ENCODE measurements around the gene STK25.

Gene STK25

GRCh38 chr2:241496904-241497877, 11.2 kb downstream of the STK25 start:
- Histone ChIP-seq H3K27me3 (replicated peaks in 2 of 5; ENCODE audit: control insufficient read depth in 4 of 5, insufficient read depth in 5 of 5, low read length in 4 of 5) (no peaks in the 10 kb centered on the region), H3K27ac (ENCODE audit: insufficient read depth in 1 of 2, low read depth in 1 of 2, low read length in 2 of 2, poor library complexity in 1 of 2, severe bottlenecking in 2 of 2) (no peak overlapping the region), H3K4me3 (ENCODE audit: control insufficient read depth in 1 of 7, extremely low read depth in 1 of 7, insufficient read depth in 4 of 7, low read depth in 2 of 7, low read length in 6 of 7) (no peak overlapping the region), H3K4me1 (ENCODE audit: control extremely low read depth in 1 of 4, control insufficient read depth in 4 of 4, insufficient read depth in 4 of 4, low read length in 3 of 4) (no peaks in the 10 kb centered on the region), H3K9me3 (ENCODE audit: control extremely low read depth in 1 of 5, control insufficient read depth in 4 of 5, insufficient read depth in 2 of 5, low read depth in 1 of 5, low read length in 4 of 5) (no peaks in the 10 kb centered on the region), H3K36me3 (ENCODE audit: control insufficient read depth in 4 of 4, insufficient read depth in 4 of 4, low read length in 3 of 4) (peaks cover 0 to 76% (median 54%) of the 10 kb centered on the region in 4 experiments)
- no peak for DNase-seq
- ChIA-PET POLR2A (no interaction called here), CTCF (no interaction called here)
- 97% methylated on average over 25 of the region's 29 CpGs for WGBS (ENCODE audit: insufficient coverage)

GRCh38 chr2:241496003-241496707, 12.2 kb downstream of the STK25 start:
- ChIA-PET CTCF (interaction anchor here (1.6 kb wide), 1 partner anchor 16 kb away, joined by 3 read pairs; no protein-coding TSS in a partner anchor), POLR2A (no interaction called here)
- DNase-seq, result no peak
- WGBS (ENCODE audit: insufficient coverage), result 96% methylated on average over 25 of the region's 28 CpGs
- peaks cover 0 to 71% (median 50%) of the 10 kb centered on the region in 4 experiments for H3K36me3 ChIP-seq (ENCODE audit: control insufficient read depth in 4 of 4, insufficient read depth in 4 of 4, low read length in 3 of 4)
- no peaks in the 10 kb centered on the region for H3K27me3 ChIP-seq (replicated peaks in 2 of 5; ENCODE audit: control insufficient read depth in 4 of 5, insufficient read depth in 5 of 5, low read length in 4 of 5)
- H3K27ac ChIP-seq (ENCODE audit: insufficient read depth in 1 of 2, low read depth in 1 of 2, low read length in 2 of 2, poor library complexity in 1 of 2, severe bottlenecking in 2 of 2), result no peak overlapping the region
- no peaks in the 10 kb centered on the region for H3K9me3 ChIP-seq (ENCODE audit: control extremely low read depth in 1 of 5, control insufficient read depth in 4 of 5, insufficient read depth in 2 of 5, low read depth in 1 of 5, low read length in 4 of 5)
- H3K4me1 ChIP-seq (ENCODE audit: control extremely low read depth in 1 of 4, control insufficient read depth in 4 of 4, insufficient read depth in 4 of 4, low read length in 3 of 4), result no peaks in the 10 kb centered on the region
- H3K4me3 ChIP-seq (ENCODE audit: control insufficient read depth in 1 of 7, extremely low read depth in 1 of 7, insufficient read depth in 4 of 7, low read depth in 2 of 7, low read length in 6 of 7), result no peak overlapping the region

GRCh38 chr2:241495172-241496002, 13.0 kb downstream of the STK25 start:
- ChIA-PET POLR2A (no interaction called here), CTCF (interaction anchor here (1.6 kb wide), 1 partner anchor 15 kb away, joined by 3 read pairs; no protein-coding TSS in a partner anchor)
- H3K9me3 ChIP-seq (ENCODE audit: control extremely low read depth in 1 of 5, control insufficient read depth in 4 of 5, insufficient read depth in 2 of 5, low read depth in 1 of 5, low read length in 4 of 5), result no peaks in the 10 kb centered on the region
- peaks cover 0 to 64% (median 43%) of the 10 kb centered on the region in 4 experiments for H3K36me3 ChIP-seq (ENCODE audit: control insufficient read depth in 4 of 4, insufficient read depth in 4 of 4, low read length in 3 of 4)
- DNase-seq, result no peak
- H3K27ac ChIP-seq (ENCODE audit: insufficient read depth in 1 of 2, low read depth in 1 of 2, low read length in 2 of 2, poor library complexity in 1 of 2, severe bottlenecking in 2 of 2), result no peak overlapping the region
- H3K4me3 ChIP-seq (ENCODE audit: control insufficient read depth in 1 of 7, extremely low read depth in 1 of 7, insufficient read depth in 4 of 7, low read depth in 2 of 7, low read length in 6 of 7), result no peak overlapping the region
- no peaks in the 10 kb centered on the region for H3K27me3 ChIP-seq (replicated peaks in 2 of 5; ENCODE audit: control insufficient read depth in 4 of 5, insufficient read depth in 5 of 5, low read length in 4 of 5)
- WGBS (ENCODE audit: insufficient coverage), result 99% methylated on average over 30 of the region's 34 CpGs
- no peaks in the 10 kb centered on the region for H3K4me1 ChIP-seq (ENCODE audit: control extremely low read depth in 1 of 4, control insufficient read depth in 4 of 4, insufficient read depth in 4 of 4, low read length in 3 of 4)

GRCh38 chr2:241494311-241494908, 14.0 kb downstream of the STK25 start:
- no peaks in the 10 kb centered on the region for H3K27me3 ChIP-seq (replicated peaks in 2 of 5; ENCODE audit: control insufficient read depth in 4 of 5, insufficient read depth in 5 of 5, low read length in 4 of 5)
- CTCF ChIA-PET, result no interaction called here
- no peaks in the 10 kb centered on the region for H3K4me1 ChIP-seq (ENCODE audit: control extremely low read depth in 1 of 4, control insufficient read depth in 4 of 4, insufficient read depth in 4 of 4, low read length in 3 of 4)
- POLR2A ChIA-PET, result no interaction called here
- no peaks in the 10 kb centered on the region for H3K9me3 ChIP-seq (ENCODE audit: control extremely low read depth in 1 of 5, control insufficient read depth in 4 of 5, insufficient read depth in 2 of 5, low read depth in 1 of 5, low read length in 4 of 5)
- H3K27ac ChIP-seq (ENCODE audit: insufficient read depth in 1 of 2, low read depth in 1 of 2, low read length in 2 of 2, poor library complexity in 1 of 2, severe bottlenecking in 2 of 2), result no peak overlapping the region
- no peak for DNase-seq
- no peak overlapping the region for H3K4me3 ChIP-seq (ENCODE audit: control insufficient read depth in 1 of 7, extremely low read depth in 1 of 7, insufficient read depth in 4 of 7, low read depth in 2 of 7, low read length in 6 of 7)
- peaks cover 0 to 61% (median 38%) of the 10 kb centered on the region in 4 experiments for H3K36me3 ChIP-seq (ENCODE audit: control insufficient read depth in 4 of 4, insufficient read depth in 4 of 4, low read length in 3 of 4)
- 98% methylated on average over 9 of the region's 16 CpGs for WGBS (ENCODE audit: insufficient coverage)

- ChIA-PET CTCF (no interaction called here), POLR2A (no interaction called here)
- Histone ChIP-seq H3K4me3 (ENCODE audit: control insufficient read depth in 1 of 7, extremely low read depth in 1 of 7, insufficient read depth in 4 of 7, low read depth in 2 of 7, low read length in 6 of 7) (no peak overlapping the region), H3K27ac (ENCODE audit: insufficient read depth in 1 of 2, low read depth in 1 of 2, low read length in 2 of 2, poor library complexity in 1 of 2, severe bottlenecking in 2 of 2) (no peak overlapping the region), H3K4me1 (ENCODE audit: control extremely low read depth in 1 of 4, control insufficient read depth in 4 of 4, insufficient read depth in 4 of 4, low read length in 3 of 4) (no peaks in the 10 kb centered on the region), H3K27me3 (replicated peaks in 2 of 5; ENCODE audit: control insufficient read depth in 4 of 5, insufficient read depth in 5 of 5, low read length in 4 of 5) (no peaks in the 10 kb centered on the region), H3K9me3 (ENCODE audit: control extremely low read depth in 1 of 5, control insufficient read depth in 4 of 5, insufficient read depth in 2 of 5, low read depth in 1 of 5, low read length in 4 of 5) (no peaks in the 10 kb centered on the region), H3K36me3 (ENCODE audit: control insufficient read depth in 4 of 4, insufficient read depth in 4 of 4, low read length in 3 of 4) (peaks cover 0 to 48% (median 30%) of the 10 kb centered on the region in 4 experiments)
- 98% methylated on average over 9 of the region's 10 CpGs for WGBS (ENCODE audit: insufficient coverage)
- DNase-seq, result no peak
Observed at GRCh38 chr2:241493092-241493491, 15.3 kb downstream of the STK25 start.

- no peak for DNase-seq
- H3K27ac ChIP-seq (ENCODE audit: insufficient read depth in 1 of 2, low read depth in 1 of 2, low read length in 2 of 2, poor library complexity in 1 of 2, severe bottlenecking in 2 of 2), result no peak overlapping the region
- peaks cover 0 to 43% (median 24%) of the 10 kb centered on the region in 4 experiments for H3K36me3 ChIP-seq (ENCODE audit: control insufficient read depth in 4 of 4, insufficient read depth in 4 of 4, low read length in 3 of 4)
- H3K27me3 ChIP-seq (replicated peaks in 2 of 5; ENCODE audit: control insufficient read depth in 4 of 5, insufficient read depth in 5 of 5, low read length in 4 of 5), result no peaks in the 10 kb centered on the region
- no peak overlapping the region for H3K4me3 ChIP-seq (ENCODE audit: control insufficient read depth in 1 of 7, extremely low read depth in 1 of 7, insufficient read depth in 4 of 7, low read depth in 2 of 7, low read length in 6 of 7)
- H3K9me3 ChIP-seq (ENCODE audit: control extremely low read depth in 1 of 5, control insufficient read depth in 4 of 5, insufficient read depth in 2 of 5, low read depth in 1 of 5, low read length in 4 of 5), result no peaks in the 10 kb centered on the region
- WGBS (ENCODE audit: insufficient coverage), result 98% methylated on average over 7 of the region's 7 CpGs
- no peaks in the 10 kb centered on the region for H3K4me1 ChIP-seq (ENCODE audit: control extremely low read depth in 1 of 4, control insufficient read depth in 4 of 4, insufficient read depth in 4 of 4, low read length in 3 of 4)
- ChIA-PET POLR2A (no interaction called here), CTCF (no interaction called here)
Observed at GRCh38 chr2:241492174-241492565, 16.2 kb downstream of the STK25 start.
